ENCODE data around the gene GALNT2. TPM values are rescaled to one million over a fixed set of nuclear protein-coding genes. Genes with fewer than 3 reads are reported as not detected.

GALNT2 gene
- total RNA-seq, 4 donors from 2014 or later, result 47.9 to 78.6 (median 60.0) TPM

GRCh38 chr1:230095938-230096337 is 28.9 kb downstream of the GALNT2 start:
- H3K36me3 ChIP-seq, result peaks cover 0 to 5% (median 0%) of the 10 kb centered on the region in 3 donors
- 80 to 83% methylated on average over 5 of the region's 5 CpGs for WGBS, 2 donors
- no peak for DNase-seq (ENCODE audit: low spot score in 2 of 2)
- peaks cover 0 to 6% (median 0%) of the 10 kb centered on the region in 4 donors for H3K4me1 ChIP-seq
- no peaks in the 10 kb centered on the region for H3K27me3 ChIP-seq
- H3K9me3 ChIP-seq, result no peaks in the 10 kb centered on the region
- no peak for TF ChIP-seq POLR2A (IDR thresholded peaks at IDR 0.05)
- no peak for TF ChIP-seq EP300 (IDR thresholded peaks at IDR 0.05)
- TF ChIP-seq CTCF (IDR thresholded peaks at IDR 0.05), result no peak
- no peak overlapping the region for H3K27ac ChIP-seq
- H3K4me3 ChIP-seq, result no peak overlapping the region

GRCh38 chr1:230097370-230097769 is 30.3 kb downstream of the GALNT2 start:
- no peak for DNase-seq (ENCODE audit: low spot score in 2 of 2)
- Histone ChIP-seq H3K27ac (no peak overlapping the region), H3K4me1 (peaks cover 0 to 14% (median 4%) of the 10 kb centered on the region in 4 donors), H3K36me3 (peaks cover 0 to 5% (median 0%) of the 10 kb centered on the region in 3 donors), H3K9me3 (no peaks in the 10 kb centered on the region), H3K27me3 (no peaks in the 10 kb centered on the region), H3K4me3 (no peak overlapping the region)
- WGBS, 2 donors, result 97 to 99% methylated on average over 4 of the region's 4 CpGs
- TF ChIP-seq EP300 (IDR thresholded peaks at IDR 0.05), result no peak
- TF ChIP-seq CTCF (IDR thresholded peaks at IDR 0.05), result no peak
- no peak for TF ChIP-seq POLR2A (IDR thresholded peaks at IDR 0.05)

GRCh38 chr1:230098723-230099122 is 31.7 kb downstream of the GALNT2 start:
- no peak for TF ChIP-seq POLR2A (IDR thresholded peaks at IDR 0.05)
- TF ChIP-seq EP300 (IDR thresholded peaks at IDR 0.05), result no peak
- TF ChIP-seq CTCF (IDR thresholded peaks at IDR 0.05), result no peak
- no peak overlapping the region for H3K27ac ChIP-seq
- no peaks in the 10 kb centered on the region for H3K9me3 ChIP-seq
- no peaks in the 10 kb centered on the region for H3K27me3 ChIP-seq
- DNase-seq (ENCODE audit: low spot score in 2 of 2), result no peak
- no peak overlapping the region for H3K4me3 ChIP-seq
- WGBS, 2 donors, result 89 to 92% methylated on average over 8 of the region's 8 CpGs
- H3K4me1 ChIP-seq, result peaks cover 0 to 27% (median 10%) of the 10 kb centered on the region in 4 donors
- H3K36me3 ChIP-seq, result peaks cover 0 to 5% (median 0%) of the 10 kb centered on the region in 3 donors

- H3K27ac ChIP-seq, result no peak overlapping the region
- H3K9me3 ChIP-seq, result no peaks in the 10 kb centered on the region
- no peak for DNase-seq (ENCODE audit: low spot score in 2 of 2)
- peaks cover 2 to 35% (median 17%) of the 10 kb centered on the region in 4 donors for H3K4me1 ChIP-seq
- 90 to 100% methylated on average over 1 of the region's 1 CpG for WGBS, 2 donors
- TF ChIP-seq EP300 (IDR thresholded peaks at IDR 0.05) (no peak), CTCF (IDR thresholded peaks at IDR 0.05) (no peak), POLR2A (IDR thresholded peaks at IDR 0.05) (no peak)
- no peak overlapping the region for H3K4me3 ChIP-seq
- H3K27me3 ChIP-seq, result no peaks in the 10 kb centered on the region
- peaks cover 0 to 5% (median 0%) of the 10 kb centered on the region in 3 donors for H3K36me3 ChIP-seq
These were observed 32.4 kb downstream of the GALNT2 start for GRCh38 chr1:230099465-230099864.

- Histone ChIP-seq H3K27me3 (no peaks in the 10 kb centered on the region), H3K9me3 (no peaks in the 10 kb centered on the region), H3K4me3 (no peak overlapping the region), H3K36me3 (peaks cover 0 to 5% (median 0%) of the 10 kb centered on the region in 3 donors), H3K27ac (no peak overlapping the region), H3K4me1 (peaks cover 2 to 45% (median 30%) of the 10 kb centered on the region in 4 donors)
- no peak for TF ChIP-seq EP300 (IDR thresholded peaks at IDR 0.05)
- TF ChIP-seq POLR2A (IDR thresholded peaks at IDR 0.05), result no peak
- no peak for TF ChIP-seq CTCF (IDR thresholded peaks at IDR 0.05)
- no peak for DNase-seq (ENCODE audit: low spot score in 2 of 2)
- WGBS, 2 donors, result 87 to 89% methylated on average over 3 of the region's 3 CpGs
These were observed 33.9 kb downstream of the GALNT2 start for GRCh38 chr1:230100932-230101331.

All from tibial nerve (tissue), 4 donors.